Activated CD4-positive, alpha-beta T cell treated with anti-CD3 and anti-CD28 coated beads, Interleukin-10, Interleukin-2, amounts not matched to agents 100 ng/mL and 50 ng/mL, durations not matched to agents 16 hours and 8 hours (primary cell): ENCODE measurements around the gene FILIP1.
A peak's percentile ranks its signal among the peaks of the same experiment; 100 is the strongest.

Experiments
- DNase-seq: peaks from one replicate; pipeline ENCODE4 v3.0.0-alpha.2; 2020

FILIP1 gene

GRCh38 chr6:75374961-75375400 is 118.6 kb downstream of the FILIP1 start:
- no peak for DNase-seq

DNA sequence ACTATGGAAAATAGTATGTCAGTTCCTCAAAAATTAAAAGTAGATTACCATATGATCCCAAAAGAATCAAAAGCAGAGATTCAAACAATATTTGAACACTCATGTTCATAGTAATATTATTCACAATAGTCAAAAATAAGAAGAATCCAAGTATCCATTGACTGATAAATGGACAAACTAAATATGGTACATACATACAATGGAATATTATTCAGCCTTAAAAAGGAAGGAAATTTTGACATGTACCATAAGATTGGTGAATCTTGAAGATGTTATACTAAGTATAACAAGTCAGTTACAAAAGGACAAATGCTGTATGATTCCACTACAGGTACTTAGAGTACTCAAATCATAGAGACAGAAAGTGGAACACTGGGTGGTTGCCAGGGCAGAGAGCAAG is 120.7 kb downstream of the FILIP1 start:
- no peak for DNase-seq

- no peak for DNase-seq
Observed at GRCh38 chr6:75370011-75370410, 123.6 kb downstream of the FILIP1 start.

- DNase-seq, result no peak
Observed at GRCh38 chr6:75368864-75369402, 124.7 kb downstream of the FILIP1 start.

GRCh38 chr6:75368151-75368779 is 125.3 kb downstream of the FILIP1 start:
- no peak for DNase-seq

DNA sequence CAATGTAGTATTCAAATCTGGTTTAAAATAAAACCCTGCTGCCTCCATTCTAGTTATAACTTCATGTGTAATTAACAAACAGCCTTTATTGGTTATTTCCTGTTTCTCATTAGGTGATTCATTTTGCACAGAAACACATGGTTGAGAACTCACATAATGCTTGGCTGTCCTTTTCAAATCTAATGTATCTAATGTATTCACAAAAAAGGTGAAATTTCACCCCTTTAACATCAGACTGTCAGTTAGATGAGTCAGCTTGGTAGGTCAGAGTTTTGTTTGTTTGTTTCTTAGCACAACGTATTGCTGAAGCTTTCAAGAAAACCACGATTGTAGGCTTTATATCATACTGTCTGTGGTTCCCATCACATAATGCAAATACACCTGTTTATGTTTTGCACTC is 130.3 kb downstream of the FILIP1 start:
- no peak for DNase-seq

GRCh38 chr6:75353644-75354043 is 140.0 kb downstream of the FILIP1 start:
- DNase-seq, result no peak

GRCh38 chr6:75351570-75351969 is 142.0 kb downstream of the FILIP1 start:
- DNase-seq, result no peak

DNA sequence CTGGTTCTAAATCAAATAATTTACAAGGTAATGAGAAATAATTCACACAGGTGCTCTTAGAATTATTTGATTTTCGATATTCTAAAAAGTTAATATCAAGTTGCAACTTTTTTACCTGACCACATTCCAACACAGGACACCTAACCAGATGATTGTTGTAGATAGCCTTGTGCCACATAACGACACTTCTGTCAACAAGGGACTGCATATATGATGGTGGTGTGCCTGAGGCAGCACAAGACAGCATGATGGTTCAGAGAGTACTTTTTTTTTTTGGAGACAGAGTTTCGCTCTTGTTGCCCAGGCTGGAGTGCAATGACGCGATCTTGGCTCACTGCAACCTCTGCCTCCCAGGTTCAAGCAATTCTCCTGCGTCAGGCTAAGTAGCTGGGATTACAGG is 142.8 kb downstream of the FILIP1 start:
- no peak for DNase-seq

DNA sequence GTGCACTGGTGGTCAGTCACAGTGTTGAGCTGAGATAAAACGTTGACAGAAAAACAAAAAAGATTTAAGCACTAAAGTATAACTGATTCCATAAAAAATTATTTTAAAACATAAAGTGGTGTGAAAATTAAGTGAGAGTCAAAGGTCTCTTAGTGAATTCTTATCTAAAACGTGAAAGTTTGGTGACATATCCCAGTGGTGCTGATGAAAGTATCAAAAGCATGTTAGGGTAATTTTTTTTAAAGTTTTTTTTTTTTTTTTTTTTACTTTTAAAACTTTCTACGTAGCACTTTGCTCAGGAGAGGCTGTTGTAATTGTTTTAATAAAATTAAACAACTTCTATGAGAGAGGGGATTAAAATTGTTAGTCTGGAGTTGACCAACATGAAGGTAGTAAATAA is 143.4 kb downstream of the FILIP1 start:
- no peak for DNase-seq

DNA sequence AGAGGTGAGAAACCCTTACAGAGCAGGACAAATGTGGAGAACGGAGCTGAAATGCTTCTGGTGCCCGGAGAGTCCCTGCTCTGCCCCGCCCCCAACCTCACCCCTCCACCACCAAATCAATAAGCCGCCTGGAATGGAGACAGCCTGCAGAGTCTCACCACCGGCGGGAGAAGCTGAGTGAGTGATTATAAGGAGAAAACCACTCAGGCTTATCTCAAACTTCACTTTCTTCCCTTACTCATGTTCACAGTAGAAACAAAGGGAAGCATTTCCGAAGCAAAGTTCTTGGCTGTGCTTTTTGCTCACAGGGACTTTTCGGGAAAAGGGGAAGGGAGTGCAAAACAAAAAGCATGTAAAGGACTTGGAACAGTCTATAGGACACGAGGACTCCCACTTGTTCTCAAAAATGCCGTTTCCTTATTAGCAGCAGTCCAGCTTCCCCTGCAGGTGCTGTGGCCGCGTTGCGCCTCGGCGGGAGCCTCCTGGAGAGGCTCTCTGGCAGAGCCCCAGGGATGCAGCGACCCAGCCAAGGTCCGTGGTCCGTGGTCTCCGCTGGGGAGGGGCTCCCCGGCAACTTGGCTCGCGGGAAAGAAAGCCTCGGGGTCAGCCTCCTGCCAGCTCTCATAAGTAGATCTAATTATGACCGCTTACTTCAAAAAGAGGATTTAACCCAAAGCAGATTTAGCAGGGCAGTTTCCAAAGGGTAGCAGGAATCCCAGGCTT is 144.2 kb downstream of the FILIP1 start:
- DNase-seq, result no peak

DNA sequence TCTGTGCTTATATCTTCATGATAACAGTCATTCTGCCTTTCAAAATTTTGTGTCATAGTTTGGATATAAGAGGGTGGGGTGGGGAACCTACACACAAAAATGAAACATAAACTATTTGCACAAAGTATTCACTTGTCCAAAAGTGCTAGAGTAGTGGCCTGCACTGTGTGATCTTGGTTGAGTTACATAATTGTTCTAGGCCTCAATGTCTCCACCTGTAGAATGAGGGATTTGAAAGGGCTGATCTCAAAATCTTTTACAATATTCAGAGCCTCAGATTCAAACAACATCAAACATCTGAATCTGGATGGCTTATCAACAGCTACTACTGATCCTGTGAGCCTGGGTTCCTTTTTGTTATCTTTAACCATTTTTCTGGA is 144.7 kb downstream of the FILIP1 start:
- no peak for DNase-seq

- no peak for DNase-seq
Observed at GRCh38 chr6:75347898-75348610, 145.5 kb downstream of the FILIP1 start.

DNA sequence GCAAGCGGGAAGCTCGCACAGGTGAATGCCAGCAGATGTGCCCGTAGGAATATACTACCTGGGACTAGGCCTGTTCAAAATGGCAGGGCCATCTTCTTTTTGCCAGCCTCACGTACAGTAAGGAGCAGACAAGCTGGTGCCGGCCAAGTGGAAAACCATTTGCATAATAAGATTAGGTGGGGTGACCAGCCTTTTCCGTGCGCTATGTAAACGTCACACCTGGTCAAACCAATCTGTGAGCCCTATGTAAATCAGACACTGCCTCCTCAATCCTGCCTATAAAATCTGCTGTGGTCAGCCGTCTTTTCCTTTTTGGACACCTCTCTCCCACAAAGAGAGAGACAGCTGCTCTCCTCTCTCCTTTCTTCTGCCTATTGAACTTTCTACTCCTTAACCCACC is 148.2 kb downstream of the FILIP1 start:
- DNase-seq, result no peak

DNA sequence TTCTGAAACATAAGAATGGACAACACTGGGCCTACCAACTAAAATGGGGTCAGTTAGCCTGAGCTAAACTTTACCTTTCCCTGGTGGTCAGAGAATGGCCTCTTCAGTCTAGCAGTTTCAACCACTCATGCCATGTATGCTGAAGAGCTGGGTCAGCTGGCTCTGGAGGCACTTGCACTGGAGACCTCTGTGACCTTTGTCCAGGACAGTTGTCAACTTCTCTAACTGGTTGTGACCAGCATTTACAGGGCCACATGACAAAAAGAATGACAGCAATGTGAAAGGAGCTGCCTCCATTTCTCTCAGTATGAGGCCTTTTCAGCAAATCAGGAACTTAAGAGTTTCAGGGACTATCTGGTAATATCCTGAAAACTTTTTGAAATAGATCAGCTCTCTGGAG is 149.1 kb downstream of the FILIP1 start:
- DNase-seq, result no peak

- no peak for DNase-seq
Observed at GRCh38 chr6:75344021-75344420, 149.6 kb downstream of the FILIP1 start.

- DNase-seq, result peak; percentile 37
Observed at GRCh38 chr6:75337835-75338580, 155.6 kb downstream of the FILIP1 start.

DNA sequence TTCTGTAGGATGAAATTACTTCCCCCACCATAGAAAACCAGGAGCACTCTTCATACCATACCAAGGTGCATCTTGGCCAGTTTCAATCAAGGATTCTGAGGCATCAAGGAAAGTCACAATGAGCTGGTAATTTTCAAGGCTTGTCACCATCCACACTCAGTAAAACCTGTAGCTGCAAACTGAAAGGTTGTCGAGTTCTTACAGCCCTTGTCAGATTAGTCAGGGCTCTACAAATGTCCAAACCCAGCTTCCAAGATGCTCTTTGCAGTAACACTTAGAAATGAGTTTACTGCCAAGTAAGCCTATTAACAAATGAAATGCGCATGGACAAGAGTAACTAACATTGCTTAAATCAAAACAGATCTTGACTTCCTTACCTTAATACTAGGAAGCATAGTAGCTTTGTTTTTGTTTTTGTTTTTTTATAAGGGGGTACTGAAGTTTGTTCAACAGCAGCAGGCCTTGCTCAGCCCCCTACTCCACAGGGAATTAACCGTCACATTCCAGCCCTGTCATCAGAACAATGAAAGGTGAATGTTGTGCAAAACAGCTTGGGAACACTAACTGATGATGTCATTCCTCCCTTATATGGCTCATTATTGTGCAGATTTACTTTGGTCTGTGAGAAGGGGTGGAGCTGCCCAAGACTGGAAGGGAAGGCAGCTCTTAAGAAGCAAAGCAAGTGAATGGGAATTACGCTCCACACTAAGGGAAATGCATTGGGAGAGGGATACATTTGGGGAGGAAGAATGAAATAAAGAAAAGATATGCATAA is 159.1 kb downstream of the FILIP1 start:
- peak; percentile 2 for DNase-seq

DNA sequence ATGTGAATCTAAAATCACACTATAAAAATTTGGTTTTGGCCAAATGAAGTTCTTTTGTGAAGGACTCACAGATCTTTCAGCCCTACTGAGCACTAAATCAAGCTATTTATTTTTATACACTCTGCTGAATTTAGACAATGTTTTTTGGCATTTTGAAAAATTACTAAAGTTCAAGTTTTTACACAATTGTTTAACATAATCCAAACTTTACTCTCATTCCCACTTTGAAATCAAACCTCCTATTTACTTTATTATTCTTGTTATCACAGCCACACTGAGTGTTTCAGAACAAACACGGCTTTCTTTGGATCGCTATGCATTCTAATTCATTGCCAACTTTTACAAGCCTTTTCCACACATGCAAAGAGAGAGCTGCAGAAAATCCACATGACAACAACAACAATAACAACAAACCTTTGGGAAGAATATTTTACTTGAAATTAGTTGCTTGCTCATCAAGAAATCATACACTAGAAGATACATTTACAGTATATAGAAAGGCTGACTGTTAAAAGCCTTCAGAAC is 159.9 kb downstream of the FILIP1 start:
- no peak for DNase-seq

GRCh38 chr6:75331151-75331550 is 162.4 kb downstream of the FILIP1 start:
- no peak for DNase-seq

GRCh38 chr6:75329703-75330102 is 163.9 kb downstream of the FILIP1 start:
- DNase-seq, result no peak

DNA sequence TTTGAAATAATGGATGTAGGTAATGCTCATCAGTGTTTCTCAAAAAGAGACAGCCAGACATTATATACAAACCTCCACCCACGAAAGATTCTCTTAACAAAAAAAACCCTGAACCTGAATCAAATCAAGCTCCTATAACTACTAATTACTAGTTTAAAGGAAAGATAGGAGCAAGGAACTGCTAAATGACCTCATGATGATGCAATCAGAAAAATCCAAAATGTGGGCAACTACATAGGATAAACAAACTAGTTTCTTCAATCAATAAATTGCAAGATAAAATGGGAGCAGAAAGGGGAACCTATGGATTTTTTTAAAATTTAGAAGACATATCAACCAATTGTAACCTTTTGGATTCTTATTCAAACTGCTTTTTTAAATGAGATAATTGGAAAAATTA is 165.8 kb downstream of the FILIP1 start:
- no peak for DNase-seq
